HL-60/S4 treated with phorbol 12-myristate 13-acetate at 8.2 ng/mL for 4 days and 3 days (cell line): Measurements from ENCODE around the gene SH3BP4.

ENCODE experiments used
- in situ Hi-C: fragments of 300-500 bp; cut with MboI; formaldehyde crosslinking; loops from 2 replicates; pipeline ENCODE4 v1.15.0; 2022; ENCODE audit warnings: low sequenced_read_pairs

The SH3BP4 gene

DNA sequence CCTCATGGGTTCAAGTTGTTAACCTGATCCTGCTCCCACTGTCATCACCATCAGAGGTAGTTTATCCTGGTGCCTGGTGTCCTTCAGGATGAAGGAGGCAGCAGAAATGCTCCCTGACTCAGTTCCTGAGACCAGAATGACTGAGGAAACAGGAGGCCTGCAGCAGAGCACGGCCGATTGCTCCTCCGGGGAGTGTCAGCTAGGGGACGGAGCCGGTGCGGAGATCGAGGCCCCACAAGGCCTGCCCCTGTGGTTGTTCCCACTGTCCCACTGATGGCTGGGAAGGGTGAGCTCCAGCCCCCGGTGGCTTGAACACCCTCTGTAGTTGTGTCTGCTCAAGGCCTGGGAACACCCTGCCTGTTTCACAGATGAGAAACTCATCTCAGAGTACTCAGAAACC lies 45.6 kb downstream of the SH3BP4 start:
- in situ Hi-C loops: no loop called here

DNA sequence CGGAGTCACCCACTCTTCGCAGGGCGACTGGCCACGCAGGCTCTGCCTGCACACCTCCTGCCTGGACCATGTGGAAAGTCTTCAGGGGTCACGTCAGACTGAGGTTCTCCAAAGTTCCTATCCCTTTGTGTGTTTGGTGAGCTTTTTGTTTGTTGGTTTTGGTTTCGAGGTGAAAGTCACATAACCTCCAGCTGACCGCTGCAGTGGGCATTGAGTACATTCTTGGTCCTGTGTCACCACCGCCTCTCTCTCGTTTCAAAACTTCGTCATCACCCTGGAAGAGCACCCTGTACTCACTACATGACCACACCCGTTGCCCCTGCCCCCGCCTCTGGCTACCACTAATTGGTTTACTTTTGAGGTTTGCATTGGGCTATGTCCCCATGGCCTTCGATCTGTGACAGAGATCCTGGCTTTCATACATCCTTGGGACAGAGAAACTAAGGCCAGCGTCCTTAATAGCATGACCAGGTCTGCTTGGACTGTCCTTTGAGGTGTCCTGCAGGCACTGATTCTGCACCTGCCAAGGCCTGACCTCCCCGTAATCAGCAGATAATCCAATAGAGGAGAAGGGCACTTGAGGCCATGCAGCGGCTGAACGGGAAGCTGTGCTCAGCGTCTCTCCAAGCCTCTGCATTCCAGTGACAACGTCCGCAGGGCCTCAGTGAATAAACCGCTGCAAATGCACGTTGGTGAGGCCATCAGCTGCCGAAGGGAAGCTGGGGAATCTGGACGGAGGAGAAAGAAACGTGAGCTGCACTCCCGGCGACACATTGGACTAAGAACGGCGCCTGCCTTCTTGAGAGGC lies 46.8 kb downstream of the SH3BP4 start:
- in situ Hi-C loops: no loop called here

DNA sequence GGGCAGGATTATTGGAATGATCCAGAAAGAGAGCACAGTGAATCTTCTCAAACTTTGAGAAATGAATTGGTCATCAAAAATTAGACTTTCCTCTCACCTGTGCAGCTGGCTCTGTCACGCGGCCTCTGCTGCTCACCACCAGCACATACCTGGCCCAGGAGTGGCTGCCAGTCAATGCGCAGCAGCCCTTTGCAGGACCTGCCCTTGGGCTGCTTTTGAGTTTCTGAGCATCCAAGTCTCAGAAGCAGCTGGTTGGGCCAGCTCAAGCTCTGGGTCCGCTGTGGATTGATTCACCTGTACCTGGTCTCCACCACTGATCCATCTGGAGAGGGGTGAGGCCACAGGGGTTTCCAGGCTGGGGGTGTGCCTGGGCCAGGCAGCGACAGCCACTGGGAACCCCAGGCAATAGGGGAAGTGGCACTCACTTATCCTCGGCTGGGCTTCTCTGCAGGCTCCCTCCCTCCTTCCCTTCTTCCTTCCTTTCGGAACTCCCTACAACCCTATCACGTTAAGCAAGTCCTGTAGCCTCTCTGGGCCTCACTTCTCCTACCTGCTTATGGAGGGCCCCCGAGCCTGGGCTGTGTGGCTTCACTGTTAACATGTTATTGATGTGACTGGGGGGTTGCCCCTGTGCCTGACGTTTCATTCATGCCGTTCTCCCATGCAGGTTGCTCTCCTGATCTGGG lies 48.1 kb downstream of the SH3BP4 start:
- in situ Hi-C loops: no loop called here

DNA sequence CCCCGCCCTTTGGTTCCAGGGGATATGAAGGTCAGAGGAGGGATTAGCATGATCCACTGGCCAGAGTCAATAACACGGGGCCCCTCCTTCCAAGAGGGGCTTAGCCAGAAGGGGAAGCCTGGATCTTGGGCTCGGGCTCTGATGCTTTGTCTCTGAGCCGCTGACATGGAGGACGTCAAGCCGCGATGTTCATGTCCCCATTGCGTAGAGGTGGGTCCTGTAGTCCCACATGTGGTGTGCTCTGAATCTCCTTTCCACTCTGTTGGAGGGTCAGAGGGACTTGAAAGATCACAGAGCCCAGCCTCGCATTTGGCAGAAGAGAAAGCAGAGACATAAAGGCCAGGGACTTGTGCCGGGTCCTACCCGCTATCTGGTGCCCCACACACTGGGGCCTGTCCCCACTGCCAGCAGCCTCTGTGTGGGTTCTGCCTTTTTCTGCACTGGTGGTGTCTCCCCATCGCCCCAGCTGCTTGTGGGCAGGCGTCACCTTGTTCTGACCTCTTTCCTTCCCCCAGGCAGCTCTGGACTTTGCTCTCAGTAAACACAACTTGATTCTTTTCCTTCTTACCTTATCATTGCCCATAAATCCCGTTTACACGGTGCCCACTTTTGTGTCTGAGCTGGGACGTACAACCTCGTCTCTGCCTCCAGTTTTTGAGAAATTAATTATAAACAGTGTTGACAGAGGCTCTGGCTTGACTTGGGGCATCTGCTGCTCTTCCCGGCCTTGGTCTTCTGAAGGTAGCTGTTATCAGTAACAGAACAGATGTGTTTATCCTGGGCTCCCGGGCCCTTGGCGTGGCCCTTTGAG lies 48.8 kb downstream of the SH3BP4 start:
- in situ Hi-C loops: no loop called here

DNA sequence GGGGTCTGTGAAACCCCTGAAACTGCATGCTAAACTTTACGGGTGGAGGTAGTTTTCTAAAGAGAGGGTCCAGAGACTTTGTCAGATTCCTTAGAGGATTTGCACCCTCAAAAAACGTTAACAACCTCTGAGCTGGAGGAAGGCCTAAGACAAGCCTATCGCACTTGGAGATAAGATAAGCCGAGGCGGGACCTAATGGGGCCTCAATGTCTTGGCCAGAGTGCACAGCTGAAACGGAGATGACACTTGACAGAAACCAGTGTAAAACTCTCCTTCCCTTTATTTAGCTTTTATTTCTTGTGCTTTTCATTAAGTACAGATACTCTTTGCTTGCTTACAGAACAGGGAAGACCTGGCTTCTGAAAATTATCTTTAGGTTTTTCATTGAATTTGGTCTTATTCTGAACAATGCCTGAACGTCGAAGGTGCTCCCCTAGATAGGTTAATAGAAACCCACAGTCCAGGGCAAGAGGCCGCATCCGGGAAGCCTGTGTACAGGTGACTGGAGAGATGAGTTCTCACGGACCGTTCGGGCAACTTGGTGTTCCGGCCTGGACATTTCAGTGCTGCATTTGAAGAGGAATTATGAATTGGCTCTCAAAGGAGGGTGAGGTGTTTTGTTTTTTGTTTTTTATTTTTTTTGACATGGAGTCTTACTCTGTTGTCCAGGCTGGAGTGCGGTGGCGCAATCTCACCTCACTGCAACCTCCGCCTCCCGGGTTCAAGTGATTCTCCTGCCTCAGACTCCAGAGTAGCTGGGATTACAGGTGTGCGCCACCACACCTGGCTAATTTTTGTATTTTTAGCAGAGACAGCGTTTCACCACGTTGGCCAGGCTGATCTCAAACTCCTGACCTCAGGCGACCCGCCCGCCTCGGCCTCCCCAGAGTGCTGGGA lies 49.7 kb downstream of the SH3BP4 start:
- in situ Hi-C loops: no loop called here

DNA sequence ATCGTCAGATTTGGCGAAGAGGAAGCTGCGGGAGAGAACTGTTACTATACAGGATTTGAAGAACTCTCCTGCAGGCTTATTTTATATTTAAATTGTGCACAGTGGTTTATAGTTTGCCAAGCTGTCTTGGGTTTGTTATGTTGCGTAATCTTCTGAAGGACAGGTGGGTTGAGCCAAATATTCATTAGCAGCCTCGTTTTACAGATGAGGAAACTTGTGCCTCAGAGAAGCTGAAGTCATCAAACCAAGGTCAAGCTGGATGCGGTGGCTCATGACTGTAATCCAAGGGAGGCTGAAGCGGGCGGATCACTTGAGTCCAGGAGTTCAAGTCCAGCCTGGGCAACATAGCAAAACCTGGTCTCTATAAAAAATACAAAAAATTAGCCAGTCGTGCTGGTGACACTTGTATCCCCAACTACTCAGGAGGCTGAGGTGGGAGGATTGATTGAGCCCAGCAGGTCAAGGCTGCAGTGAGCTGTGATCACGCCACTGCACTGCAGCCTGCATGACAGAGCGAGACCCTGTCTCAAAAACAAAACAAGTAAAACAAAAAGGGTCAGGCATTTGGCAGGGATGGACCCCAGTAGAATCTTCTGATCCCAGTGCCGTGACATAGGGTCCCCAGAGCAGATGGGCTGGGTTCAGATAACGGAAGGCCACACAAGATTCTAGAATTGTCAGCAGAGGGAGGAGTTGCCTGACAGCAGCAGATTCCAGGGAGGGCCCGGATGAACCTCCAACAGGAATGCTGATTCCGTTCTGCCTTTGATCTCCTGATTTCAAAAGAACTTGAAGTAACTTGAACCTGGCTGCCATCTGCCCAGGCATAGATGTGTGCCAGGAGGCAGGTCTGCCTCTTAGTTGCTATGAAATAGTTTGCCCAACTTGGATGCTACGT lies 50.6 kb downstream of the SH3BP4 start:
- in situ Hi-C loops: no loop called here

DNA sequence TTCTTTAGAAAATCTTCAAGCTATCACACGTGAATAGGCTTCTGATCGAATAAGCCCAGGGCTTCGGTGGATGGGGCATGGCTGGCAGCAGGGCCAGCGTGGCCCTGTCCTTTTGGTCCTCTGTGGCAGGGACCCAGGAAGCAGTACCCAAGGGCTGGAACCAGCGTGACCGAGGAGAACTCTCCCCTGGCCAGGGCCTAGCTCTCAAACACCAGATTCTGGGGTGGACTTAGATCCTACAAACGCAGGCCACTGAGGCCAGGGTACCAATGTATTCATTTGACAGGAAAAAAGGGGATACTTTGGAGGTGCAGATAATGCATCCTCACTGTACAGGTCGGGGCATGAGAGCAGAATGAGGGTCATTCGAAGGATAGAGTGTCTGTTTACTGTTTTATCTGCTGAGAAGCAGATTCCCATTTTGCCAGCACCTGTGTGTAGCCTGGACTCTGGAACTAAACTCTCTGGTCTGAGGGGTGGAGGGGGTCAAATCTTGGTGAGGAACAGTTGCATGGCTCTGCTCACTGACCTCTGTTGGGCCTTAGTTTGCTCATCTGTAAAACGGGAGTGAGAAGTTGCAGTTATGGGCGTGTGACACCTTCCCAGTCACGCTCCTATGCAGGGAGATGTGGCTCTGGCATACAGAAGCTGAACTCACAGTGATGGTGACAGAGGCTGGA lies 51.4 kb downstream of the SH3BP4 start:
- in situ Hi-C loops: no loop called here

DNA sequence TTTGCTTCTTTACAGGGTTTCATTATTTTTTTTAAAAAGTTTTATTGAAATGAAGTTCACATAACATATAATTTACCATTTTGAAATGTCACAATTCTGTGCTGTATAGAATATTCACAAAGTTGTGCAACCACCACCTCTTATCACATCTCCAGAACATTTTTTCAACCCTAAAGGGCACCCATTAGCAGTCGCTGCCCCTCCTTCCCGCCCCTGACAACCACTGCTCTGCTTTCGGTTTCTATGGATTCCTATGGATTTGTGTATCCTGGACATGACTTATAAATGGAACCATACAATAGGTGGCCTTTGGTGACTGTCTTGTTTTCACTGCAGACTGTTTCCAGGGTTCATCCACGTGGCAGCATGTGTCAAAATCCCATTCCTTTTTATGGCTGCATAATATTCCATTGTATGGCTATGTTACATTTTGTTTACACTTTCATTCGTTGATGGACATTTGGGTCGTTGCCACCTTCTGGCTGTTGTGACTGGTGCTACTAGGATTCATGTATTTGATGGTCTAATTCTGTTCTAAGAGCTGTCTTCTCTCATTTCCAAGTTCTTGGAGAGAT lies 52.6 kb downstream of the SH3BP4 start:
- in situ Hi-C loops: no loop called here

DNA sequence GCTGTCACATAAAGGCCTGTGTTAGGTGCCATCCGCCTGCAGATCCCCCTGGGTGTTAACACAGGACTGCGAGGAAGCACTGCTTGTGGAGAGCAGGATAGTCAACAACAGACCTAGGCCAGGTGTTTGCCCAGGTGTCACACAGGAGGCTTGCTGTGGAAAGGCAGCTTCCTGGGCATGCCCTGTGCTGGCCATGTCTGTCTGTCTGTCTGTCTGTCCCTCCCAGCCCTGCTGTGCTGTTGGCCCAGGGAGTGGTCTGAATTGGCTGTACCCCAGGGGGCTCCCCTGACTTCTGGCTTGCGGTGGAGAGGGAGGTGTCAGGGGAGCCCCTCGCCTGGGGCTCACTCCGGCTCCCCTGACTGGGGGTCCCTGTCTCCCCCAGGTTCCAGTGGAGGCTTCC lies 53.2 kb downstream of the SH3BP4 start:
- in situ Hi-C loops: no loop called here

DNA sequence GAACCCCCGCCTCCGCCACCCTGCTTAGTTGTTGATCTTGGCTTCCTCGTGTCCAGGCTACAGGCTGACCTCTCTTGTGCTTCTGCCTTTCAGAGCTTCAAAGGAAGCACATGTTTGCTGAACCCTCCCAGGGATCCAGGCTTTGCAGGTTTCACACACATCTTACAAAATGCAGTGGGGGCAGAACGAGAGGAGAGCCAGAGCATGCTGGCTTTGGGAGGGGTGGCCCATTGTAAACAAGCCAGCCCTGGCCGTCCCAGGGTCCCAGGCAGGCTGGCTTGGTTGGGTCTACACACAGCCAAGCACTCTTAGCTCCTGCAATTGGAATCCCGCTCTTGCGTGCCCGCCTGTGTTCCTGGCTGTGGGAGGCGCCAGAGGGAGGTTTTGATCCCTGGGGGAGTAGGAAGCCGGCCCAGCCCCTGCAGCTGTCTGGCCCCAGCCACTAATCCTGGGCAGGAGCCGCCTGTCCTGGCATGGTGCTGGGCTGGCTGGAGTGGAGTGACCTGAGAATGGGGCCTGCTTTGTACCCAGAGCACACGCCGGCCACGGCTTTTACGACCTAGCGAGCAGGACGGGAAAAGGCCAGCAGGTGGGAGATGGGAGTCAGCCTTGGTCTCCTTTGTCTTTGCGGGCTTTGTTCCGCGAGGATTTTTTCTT lies 53.9 kb downstream of the SH3BP4 start:
- in situ Hi-C loops: no loop called here

DNA sequence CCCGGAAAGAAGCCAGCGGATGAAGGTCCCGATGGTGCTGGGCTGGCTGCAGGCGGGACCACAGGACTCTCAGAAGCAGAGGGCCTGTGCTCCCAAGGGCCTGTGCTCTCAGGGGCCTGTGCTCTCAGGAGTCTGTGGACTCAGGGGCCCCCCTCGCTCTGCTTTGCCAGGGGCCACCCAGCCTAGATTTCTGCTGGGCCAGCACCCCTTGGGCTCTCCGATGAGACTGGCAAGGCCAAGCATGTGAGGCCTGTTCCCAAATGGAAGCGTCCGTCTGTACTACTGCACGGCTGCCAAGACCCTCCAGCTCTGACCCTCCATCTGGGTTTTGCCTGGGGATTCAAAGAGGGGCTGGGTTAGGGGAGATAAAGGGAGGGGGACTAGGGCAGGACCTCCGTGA lies 54.6 kb downstream of the SH3BP4 start:
- in situ Hi-C loops: no loop called here

DNA sequence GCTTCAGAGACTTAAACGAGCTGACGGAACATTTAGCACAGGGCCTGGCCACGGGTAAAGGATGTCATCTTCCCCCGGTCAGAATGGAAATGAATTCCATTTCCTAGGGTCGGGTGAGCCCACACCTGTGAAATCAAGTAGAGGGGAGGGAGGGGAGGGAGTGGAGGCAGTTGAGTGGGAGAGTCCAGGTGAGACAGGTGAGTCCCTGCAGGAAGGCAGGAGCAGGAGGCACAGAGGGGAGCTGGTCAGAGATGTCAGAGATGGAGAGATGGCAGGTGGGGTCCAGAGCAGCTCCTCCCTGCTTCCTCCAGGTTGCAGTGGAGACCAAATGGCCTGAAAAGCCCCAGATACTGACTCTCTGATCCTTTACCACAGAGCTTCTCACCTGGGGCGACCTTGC lies 55.2 kb downstream of the SH3BP4 start:
- in situ Hi-C loops: no loop called here

DNA sequence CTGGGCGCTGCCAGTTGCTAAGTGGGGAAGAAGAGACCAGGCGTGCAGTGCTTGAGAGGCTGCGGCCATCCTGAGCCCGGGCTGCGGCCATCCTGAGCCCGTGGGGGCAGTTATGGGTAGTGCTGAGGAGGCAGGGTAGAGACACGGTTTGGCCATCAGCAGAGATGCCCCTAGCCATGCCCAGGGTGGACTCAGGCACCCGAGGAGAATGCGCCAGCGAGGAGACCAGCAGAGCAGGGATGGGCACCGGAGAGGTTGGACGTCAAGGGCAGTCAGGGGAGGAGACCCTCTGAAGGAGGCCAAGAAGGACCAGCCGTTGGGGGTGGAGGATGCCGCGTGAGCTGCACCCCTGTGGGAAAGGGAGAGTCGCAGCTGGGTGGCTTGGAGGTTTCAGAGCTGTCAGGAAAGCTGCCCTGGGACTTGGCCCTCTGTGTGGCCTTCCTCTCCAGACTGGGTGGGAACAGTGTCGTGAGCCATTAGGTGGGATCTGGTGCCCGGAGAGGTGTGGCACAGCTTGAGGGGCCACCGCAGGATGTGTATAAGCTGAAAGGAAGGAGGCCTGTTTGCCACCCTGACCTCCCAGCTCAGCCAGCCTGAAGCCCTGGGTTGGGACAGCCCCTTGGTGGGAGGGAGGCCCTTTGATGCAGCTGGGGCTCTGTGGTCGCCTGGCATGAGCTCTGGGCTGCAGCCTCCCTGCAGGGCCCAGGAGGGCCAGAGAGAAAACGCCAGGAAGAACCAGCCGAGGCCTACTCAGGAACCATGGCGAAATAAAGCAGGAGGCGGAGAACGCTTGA lies 56.0 kb downstream of the SH3BP4 start:
- in situ Hi-C loops: no loop called here

DNA sequence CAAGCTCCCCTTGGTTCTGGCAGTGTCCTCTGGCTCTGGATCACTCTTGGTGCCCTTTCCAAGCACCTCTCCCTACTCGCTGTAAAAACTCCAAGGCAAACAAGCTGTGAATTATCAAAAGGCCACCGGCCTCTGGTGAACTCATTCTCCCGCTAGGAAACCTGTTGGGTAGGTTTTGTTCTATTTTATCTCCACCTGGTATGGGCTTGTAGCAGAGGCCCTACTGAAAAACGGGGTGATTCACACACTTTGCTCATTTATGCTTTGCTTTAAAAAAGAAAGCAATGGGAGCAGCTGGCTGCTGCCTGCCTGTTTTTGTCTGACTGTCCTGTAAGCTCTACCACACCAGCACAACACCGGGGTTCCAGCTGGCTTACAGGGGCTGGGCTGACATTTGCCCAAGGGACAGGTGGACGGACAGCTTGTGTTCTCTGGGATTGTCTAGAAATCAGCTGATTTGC lies 56.8 kb downstream of the SH3BP4 start:
- in situ Hi-C loops: no loop called here

DNA sequence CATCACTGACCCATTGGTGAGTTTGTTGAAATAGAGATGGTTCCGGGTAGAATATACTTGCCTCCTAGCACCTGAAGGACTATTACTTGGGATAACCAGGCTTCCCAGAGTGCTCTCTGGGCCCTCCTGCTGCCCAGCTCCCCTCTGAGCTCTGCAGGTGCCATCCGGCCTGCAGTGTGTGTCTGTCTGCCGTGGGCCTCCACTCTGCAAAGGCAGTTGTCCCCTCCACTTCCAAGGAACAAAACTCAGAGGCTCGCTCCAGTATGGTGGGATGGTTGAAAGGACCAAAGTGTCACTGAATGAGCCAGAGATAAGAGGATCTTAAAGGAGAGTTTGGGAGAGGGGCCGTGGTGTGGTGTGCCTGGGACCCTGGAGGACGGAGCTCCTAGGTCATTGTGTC lies 57.3 kb downstream of the SH3BP4 start:
- in situ Hi-C loops: no loop called here

DNA sequence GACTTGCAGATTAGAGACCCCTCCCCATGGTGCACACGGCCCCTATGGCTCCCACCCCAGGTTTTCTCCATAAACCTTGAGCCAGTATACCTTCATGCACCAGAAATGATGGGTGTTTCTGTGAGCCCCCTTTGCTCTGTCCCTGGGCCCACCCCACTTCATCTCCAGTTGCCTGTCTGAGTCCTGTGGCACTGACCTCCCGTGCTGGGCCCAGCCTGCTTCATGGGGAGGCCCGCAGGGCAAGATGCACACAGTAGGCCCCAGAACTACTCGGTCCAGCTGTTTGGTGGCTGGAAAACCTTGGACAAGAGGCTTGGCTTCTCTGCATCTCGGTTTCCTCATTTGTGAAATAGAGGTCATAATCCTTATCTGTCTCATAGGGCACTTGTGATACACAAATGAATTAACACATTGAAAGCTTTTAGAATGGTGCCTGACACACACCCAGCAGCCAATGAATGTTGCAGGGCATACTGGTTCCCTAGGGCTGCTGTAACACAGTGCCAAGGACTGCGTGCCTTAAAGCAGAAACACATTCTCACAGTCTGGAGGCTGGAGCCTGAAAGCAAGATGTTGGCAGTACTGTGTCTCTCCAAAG lies 58.4 kb downstream of the SH3BP4 start:
- in situ Hi-C loops: no loop called here

DNA sequence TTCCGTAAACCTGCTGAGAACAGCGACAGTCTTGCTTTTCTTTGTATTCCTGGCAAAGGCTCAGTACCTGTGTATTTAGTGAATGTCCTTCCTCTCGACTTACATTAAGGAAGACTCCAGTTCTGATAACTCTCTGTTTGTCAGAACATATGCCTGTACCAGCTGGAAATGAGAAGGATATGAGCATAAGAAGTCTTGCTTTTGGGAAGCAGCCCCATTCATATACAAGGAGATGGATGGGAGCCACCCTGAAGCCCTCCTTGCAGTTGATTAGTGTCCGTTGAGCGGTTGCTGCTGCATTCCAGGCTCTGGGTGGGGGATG lies 59.8 kb downstream of the SH3BP4 start:
- in situ Hi-C loops: no loop called here
